HG03064 (cell line): Measurements from ENCODE around the gene NFIX.

Experiments
- ATAC-seq: cut with Tn5 transposase; IDR thresholded peaks from one replicate; pipeline ENCODE4 v1.9.1; 2021; ENCODE audit warnings: low read depth; ENCODE audit not compliant: unreplicated experiment

The NFIX gene

DNA sequence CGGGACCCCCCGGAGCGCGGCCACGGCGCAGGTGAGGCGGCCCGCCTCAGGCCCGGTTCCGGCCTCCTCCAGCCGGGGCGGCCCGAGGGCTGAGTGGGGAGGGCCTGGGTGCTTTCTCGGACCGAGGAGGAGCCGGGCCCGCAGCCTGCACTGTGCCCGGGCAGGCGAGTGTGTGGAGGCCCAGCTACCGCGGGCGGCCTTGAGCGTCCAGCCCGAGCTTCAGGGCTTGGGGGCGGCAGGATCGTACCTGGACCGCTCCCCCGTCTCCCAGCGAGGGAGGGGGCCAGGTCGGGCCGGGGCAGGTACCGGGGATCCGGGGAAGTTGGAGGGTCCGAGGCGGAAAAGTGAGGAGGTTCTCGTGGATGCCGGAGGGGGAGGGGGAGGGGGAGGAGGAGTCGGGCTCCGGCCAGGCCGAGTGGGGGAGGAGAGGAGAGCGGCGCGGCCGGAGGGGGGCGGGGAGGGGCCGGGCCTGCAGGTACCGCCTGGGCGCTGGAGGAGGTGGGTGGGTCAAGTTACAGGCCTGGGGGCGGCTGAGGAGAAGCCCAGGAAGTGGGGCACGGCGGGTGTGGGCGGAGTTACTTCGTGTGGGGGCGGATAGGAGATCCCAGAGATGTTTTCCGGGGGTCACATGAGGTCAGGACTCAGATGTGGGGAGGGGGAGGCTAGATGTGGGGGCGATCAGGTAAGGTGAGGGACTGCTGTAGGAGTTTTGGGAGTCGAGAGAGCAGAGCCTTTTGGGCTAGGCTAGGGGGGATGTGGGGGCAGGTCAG, 123.3 kb downstream of the NFIX start:
- ATAC-seq, result no peak

- no peak for ATAC-seq
Observed at GRCh38 chr19:13119627-13120026, 124.4 kb downstream of the NFIX start.

DNA sequence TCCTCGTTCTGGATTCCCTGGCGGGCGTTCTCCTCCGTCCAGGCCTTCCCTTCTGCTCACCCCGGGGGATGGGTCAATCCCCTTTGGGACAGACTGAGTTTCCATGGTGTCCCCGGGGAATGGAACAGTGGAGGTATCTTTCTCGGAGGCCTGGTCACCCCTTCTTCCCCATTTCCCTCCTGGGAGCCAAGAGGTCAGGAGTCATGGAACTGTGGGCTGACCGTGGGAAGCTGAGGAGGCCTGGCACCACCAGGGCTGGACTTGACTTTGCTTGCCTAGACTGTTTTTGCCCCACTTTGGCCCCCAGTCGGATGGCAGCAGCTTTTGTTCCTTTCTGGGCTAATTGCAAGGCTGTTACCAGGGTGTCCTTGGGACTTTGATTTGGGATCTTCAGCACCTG, 124.8 kb downstream of the NFIX start:
- no peak for ATAC-seq

GRCh38 chr19:13120817-13121216, 125.5 kb downstream of the NFIX start:
- no peak for ATAC-seq

GRCh38 chr19:13121551-13122274, 126.4 kb downstream of the NFIX start:
- ATAC-seq, result no peak

- ATAC-seq, result no peak
Observed at GRCh38 chr19:13122275-13122878, 127.1 kb downstream of the NFIX start.

DNA sequence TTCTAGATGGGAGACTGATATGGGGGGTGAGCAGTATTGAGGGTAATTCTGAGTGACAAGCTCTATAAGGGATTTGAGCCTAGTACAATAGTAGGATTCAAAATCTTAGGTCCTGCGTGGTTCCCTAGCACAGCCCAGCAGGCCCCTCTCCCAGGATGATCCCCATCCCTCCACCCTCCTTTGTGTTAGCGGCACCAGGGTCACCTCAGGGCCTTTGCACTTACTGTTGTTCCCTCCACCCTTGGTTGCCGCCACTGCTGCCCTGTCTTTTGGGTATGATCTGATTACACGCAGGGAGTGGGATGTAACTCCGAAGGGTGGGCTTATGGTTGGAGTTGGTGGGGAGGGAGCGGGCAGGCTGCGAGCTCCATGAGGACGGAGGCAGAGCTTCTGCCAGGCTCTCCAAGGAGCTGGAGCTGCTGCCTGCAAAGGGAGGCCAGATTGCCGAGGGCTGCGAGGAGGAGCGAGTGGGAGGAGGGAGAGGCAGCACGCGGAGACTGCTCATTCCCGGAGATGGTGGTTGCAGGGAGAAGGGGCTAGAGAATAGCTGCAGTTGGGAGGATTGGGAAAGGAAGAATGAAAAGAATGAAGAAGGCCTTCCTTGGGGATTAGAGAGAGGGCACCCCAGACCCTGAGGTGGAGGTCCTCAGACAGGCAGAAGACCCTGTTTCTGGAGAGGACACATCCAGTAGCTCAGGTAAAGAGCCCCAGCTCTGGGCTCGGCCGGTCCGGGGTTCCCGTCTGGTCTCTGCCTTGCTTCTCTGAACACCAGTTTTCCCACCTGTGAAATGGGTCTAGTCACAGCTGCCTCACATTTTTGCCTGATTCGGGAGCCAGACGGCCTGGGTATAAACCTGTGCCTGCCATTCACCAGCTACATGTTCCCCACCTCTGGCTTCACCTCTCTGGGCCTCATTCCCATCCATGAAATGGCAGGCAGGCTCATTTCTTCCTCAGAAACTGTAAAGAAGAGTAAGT, 128.0 kb downstream of the NFIX start:
- no peak for ATAC-seq

- ATAC-seq, result no peak
Observed at GRCh38 chr19:13127051-13127450, 131.8 kb downstream of the NFIX start.

DNA sequence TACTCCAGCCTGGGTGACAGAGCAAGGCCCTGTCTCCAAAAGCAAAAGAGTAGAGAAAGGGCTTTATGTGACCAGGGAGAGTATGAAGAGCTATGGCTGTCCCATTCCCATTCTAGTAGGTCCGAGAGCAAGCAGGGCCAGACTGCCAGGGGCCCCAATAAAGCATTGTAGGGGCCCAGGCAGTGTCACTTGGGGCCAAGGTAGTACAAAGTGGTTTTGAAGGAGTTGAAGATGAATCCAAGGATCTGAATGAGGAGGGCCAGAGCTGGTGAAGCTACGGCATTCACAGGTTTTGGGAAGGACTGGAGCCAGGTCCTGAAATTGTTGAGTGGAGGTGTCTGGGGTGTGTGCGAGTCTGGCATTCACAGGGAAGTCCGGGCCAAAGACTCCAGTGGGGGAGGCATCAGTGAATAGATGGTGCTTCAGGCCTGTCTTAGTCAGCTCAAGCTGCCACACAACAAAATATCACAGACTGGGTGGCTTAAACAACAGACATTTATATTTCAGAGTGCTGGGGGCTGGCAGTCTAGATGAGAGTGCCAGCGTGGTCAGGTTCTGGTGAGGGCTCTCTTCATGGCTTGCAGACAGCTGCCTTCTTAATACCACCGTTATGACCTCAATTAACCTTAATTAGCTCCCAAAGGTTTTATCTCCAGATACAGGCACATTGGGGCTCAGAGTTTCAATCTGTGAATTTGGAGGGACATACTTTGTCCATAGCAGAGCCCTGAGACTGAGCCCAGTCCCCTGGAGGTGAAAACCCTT, 132.7 kb downstream of the NFIX start:
- ATAC-seq, result no peak

DNA sequence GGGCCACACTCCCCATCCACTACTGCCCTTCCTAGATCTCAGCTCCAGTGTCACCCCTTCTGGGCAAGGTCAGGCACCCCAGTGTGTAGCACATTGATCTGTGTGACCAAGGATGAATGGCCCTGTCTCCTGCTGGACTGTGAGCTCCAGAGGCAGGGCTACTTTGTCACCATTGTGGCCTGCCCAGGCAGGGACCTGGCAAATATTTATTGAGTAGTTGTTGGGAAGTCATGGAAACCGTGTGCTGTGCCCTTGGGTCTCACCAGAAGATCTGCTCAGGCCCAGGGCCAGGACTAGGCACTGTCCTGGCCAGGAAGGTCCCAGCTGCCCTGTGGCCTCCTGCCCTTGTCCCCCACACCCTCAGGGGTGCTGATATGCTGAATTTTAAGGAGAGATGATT, 133.3 kb downstream of the NFIX start:
- no peak for ATAC-seq

DNA sequence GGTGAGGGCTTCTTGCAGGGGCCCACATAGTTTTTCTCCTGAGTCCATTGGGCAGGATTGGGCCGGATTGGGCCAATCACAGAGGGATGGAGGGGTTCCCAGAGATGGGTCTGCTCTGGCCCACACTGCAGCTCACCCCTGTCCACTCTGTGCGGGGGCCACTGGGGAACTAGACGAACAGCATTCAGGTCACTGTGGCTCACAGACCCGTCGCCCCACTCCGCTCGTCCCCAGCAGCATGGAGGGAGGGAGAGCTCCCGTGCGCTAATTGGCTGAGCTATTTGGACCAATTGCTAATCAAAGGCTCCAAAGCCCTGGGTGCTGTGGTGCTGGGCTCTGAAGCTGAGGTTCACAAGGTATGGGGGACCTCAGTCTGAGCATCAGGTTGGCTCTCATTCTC, 134.1 kb downstream of the NFIX start:
- no peak for ATAC-seq

DNA sequence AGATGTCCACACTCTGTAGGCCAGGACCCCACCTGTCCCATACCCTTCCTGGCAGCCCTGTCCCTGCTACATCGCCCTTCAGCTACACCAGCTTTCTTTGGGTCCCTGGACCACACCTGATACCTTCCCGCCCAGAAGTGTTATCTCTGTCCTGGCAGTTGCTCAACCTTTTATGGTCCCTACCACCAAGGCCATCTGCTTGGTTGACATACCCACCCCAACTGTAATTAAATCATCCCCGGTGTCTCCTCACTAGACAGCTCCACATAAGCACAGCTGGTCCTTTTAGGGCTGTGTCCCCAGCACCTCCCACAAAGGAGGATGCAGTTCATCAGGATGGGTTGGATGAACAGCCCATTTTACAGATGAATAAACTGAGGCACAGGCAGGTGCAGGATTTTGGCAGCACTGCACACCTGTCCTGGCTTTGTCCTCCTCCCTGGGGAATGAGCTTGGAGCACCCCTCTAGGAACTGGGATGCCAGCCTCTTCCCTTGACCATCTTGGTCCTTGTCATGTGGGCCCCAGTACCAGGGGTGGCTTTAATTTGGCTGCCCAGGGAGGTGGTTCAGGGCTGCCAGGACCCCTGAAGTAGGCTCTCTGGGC, 135.7 kb downstream of the NFIX start:
- no peak for ATAC-seq

- ATAC-seq, result no peak
Observed at GRCh38 chr19:13132471-13133180, 137.4 kb downstream of the NFIX start.

DNA sequence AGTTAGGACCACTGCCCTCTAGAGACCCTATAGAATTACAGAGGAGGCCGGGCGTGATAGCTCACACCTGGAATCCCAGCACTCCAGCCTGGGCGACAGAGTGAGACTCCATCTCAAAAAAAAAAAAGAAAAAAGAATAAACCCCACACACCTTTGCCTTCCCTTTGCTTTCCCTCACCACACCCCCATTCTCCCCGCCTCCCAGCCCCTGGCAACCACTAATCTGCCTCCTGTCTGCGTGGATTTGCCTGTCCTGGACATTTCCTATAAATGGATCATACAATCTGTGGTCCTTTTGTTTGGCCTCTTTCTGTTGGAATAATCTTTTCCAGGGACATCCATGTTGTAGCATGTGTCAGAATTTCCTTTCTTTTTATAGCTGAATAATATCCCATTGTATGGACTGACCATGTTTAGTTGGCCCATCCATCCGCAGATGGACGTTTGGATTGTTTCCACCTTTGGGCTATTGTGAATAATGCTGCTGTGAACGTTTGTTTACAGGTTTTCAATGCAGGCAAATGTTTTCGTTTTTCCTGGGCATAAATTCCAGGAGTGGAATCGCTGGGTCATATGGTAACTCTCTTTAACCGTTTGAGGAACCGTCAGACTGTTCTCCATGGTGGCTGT, 138.1 kb downstream of the NFIX start:
- ATAC-seq, result no peak

- ATAC-seq, result no peak
Observed at GRCh38 chr19:13134626-13135025, 139.4 kb downstream of the NFIX start.

DNA sequence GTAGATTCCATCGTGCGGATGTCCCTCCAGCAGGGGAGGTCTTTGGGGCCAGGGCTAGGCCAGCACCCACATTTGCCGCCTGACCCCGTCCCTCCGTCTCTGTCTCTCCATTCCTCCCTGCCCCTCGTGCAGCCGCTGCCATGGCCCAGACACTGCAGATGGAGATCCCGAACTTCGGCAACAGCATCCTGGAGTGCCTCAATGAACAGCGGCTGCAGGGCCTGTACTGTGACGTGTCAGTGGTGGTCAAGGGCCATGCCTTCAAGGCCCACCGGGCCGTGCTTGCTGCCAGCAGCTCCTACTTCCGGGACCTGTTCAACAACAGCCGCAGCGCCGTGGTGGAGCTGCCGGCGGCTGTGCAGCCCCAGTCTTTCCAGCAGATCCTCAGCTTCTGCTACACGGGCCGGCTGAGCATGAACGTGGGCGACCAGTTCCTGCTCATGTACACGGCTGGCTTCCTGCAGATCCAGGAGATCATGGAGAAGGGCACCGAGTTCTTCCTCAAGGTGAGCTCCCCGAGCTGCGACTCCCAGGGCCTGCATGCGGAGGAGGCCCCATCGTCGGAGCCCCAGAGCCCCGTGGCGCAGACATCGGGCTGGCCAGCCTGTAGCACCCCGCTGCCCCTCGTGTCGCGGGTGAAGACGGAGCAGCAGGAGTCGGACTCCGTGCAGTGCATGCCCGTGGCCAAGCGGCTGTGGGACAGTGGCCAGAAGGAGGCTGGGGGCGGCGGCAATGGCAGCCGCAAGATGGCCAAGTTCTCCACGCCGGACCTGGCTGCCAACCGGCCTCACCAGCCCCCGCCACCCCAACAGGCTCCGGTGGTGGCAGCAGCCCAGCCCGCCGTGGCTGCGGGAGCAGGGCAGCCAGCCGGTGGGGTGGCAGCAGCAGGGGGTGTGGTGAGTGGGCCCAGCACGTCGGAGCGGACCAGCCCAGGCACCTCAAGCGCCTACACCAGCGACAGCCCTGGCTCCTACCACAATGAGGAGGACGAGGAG, 140.1 kb downstream of the NFIX start:
- ATAC-seq, result no peak

- ATAC-seq, result no peak
Observed at GRCh38 chr19:13137290-13137794, 142.1 kb downstream of the NFIX start.
